ENCODE data around the gene MIGA1.
"Not testable (repeated sequence)": the region's sequence is repeated elsewhere in the genome, so short reads cannot be mapped to it uniquely, and the experiment has no call there.

MIGA1 gene

DNA sequence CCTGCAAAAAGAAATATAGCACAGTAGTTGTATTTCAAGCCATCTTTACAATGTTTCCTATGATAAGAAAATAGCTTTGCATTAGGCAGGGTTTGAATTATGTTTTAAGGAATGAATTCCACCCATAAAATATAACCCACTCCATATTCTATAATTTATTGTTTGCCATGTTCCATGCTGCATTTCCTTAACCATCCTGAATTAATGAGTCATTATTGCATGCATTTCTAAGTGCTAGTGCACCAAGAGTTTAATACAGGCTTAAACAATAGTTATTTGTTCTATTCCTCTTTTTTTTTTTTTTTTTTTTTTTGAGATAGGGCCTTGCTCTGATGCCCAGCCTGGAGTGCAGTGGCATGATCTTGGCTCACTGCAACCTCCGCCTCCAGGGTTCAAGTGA, 45.2 kb downstream of the MIGA1 start:
- H3K27ac Mint-ChIP-seq: no peak overlapping the region
- no peaks in the 10 kb centered on the region for H3K27me3 Mint-ChIP-seq
- CTCF ChIA-PET: interaction anchor here (1.2 kb wide), 1 partner anchor 9 kb away, joined by 4 read pairs; no protein-coding TSS in a partner anchor
- H3K4me3 Mint-ChIP-seq: no peak overlapping the region
- no peaks in the 10 kb centered on the region for H3K9me3 Mint-ChIP-seq
- DNase-seq: no peak
- H3K4me1 Mint-ChIP-seq: peaks cover 4% of the 10 kb centered on the region
- H3K36me3 Mint-ChIP-seq: peaks cover 20% of the 10 kb centered on the region

DNA sequence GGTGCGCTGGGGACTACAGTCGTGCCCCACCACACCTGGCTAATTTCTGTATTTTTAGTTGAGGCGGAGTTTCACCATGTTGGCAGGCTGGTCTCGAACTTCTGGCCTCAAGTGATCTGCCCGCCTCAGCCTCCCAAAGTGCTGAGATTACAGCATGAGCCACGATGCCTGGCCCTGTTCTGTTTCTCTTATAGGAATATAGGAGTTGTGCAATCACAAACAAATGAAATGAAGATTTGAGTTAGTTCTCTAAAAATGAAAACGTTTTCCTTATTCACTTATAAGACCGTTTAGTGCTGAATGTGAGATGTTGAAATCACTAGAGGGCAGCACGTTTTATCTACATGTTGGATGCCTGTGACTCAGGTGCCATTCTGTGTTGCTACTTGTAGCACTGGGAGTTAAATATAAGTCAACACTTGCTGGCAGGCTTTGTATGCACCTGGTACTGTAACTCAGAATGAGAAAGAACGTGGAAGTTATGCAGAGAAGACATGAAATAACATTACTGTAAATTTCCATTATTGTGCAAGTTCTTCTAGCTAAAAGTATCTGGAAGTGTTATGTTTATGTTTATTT, 45.8 kb downstream of the MIGA1 start:
- CTCF ChIA-PET: interaction anchor here (1.0 to 1.2 kb wide), 2 partner anchors 10 to 75 kb away, joined by 4 to 6 read pairs; no protein-coding TSS in a partner anchor
- H3K27ac Mint-ChIP-seq: no peak overlapping the region
- H3K9me3 Mint-ChIP-seq: no peaks in the 10 kb centered on the region
- DNase-seq: peak; percentile 27
- H3K27me3 Mint-ChIP-seq: no peaks in the 10 kb centered on the region
- peaks cover 18% of the 10 kb centered on the region for H3K36me3 Mint-ChIP-seq
- no peak overlapping the region for H3K4me3 Mint-ChIP-seq
- H3K4me1 Mint-ChIP-seq: peaks cover 4% of the 10 kb centered on the region

DNA sequence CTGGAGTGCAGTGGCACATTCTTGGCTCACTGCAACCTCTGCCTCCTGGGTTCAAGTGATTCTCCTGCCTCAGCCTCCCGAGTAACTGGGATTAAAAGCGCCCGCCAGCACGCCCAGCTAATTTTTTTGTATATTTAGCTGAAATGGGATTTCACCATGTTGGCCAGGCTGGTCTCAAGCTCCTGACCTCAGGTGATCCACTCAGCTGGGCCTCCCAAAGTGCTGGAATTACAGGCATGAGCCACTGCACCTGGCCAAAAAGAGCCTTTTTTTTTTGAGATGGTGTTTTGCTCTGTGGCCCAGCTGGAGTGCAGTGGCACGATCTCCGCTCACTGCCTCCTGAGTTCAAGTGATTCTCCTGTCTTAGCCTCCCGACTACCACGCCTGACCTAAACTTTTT, 47.4 kb downstream of the MIGA1 start:
- CTCF ChIA-PET: interaction anchor here (1.1 kb wide), 1 partner anchor 12 kb away, joined by 3 read pairs; no protein-coding TSS in a partner anchor
- not testable (repeated sequence) for DNase-seq, H3K9me3 Mint-ChIP-seq, H3K4me1 Mint-ChIP-seq, H3K4me3 Mint-ChIP-seq, H3K27ac Mint-ChIP-seq, H3K27me3 Mint-ChIP-seq
- peaks cover 13% of the 10 kb centered on the region for H3K36me3 Mint-ChIP-seq

DNA sequence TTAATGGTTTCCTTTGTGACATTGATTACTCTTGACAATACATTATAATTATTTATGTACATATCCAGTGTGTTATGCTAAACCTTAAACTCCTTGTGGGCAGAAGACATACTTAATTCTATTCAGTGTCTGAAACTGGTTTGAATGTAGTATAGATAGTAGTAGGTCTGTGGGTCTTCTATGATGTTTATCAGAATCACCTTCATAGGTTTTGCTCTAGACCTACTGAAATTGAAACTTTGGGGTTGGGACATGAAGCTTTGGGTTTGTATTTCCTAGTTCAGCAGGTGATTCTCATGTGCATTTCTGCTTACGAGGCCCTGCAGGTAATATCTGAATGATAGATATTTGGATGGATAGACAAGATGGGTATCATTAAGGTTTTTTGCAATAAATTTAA, 48.6 kb downstream of the MIGA1 start:
- CTCF ChIA-PET: interaction anchor here (1.3 kb wide), 1 partner anchor 286 kb away, joined by 5 read pairs; no protein-coding TSS in a partner anchor

DNA sequence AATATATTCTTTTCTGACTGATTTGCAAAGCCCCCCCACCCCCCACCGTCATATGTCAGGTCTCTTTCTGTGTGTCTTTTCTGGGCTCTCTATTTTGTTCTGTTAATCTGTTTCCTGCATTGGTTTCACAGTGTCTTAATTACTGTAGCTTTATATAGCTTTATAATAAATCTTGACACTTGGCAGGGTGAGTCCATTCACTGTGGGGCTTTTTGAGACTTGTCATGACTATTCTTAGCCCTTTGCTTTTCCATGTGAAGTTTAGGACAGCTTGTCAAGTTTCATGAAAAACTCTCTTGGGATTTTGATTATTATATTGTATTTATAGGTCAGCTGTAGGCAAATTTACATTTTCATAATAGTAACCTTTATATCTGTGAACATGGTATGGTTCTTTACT, 50.4 kb downstream of the MIGA1 start:
- no peak for DNase-seq
- Mint-ChIP-seq H3K4me1 (peaks cover 4% of the 10 kb centered on the region), H3K27ac (no peak overlapping the region), H3K36me3 (peaks cover 26% of the 10 kb centered on the region), H3K27me3 (no peaks in the 10 kb centered on the region), H3K4me3 (no peak overlapping the region), H3K9me3 (no peaks in the 10 kb centered on the region)
- CTCF ChIA-PET: no interaction called here

More for the DNA sequence above, 48.6 kb downstream of the MIGA1 start:
- H3K4me3 Mint-ChIP-seq: no peak overlapping the region
- peaks cover 20% of the 10 kb centered on the region for H3K36me3 Mint-ChIP-seq
- H3K27me3 Mint-ChIP-seq: no peaks in the 10 kb centered on the region
- DNase-seq: no peak
- H3K4me1 Mint-ChIP-seq: peaks cover 4% of the 10 kb centered on the region
- H3K27ac Mint-ChIP-seq: no peak overlapping the region
- no peaks in the 10 kb centered on the region for H3K9me3 Mint-ChIP-seq

DNA sequence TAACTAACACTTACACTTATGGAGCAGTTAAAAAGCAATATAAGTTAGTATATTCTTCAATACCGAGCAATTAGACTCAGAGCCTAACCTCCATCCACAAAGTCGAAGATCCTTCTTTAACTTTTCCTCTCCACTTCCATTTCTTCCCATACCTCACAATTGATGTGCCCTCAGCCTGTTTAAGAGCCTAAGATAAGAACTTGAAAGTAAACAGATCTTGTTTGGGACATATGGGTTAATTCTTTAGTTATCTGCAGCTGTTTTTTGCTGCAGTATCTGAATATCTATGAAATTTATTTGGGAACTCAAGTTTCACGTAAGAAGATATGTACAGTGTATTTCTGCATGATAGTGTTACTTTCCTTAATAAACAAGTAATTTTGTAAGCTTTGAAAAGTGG, 51.5 kb downstream of the MIGA1 start:
- peaks cover 4% of the 10 kb centered on the region for H3K4me1 Mint-ChIP-seq
- peaks cover 22% of the 10 kb centered on the region for H3K36me3 Mint-ChIP-seq
- H3K27ac Mint-ChIP-seq: no peak overlapping the region
- CTCF ChIA-PET: no interaction called here
- H3K27me3 Mint-ChIP-seq: no peaks in the 10 kb centered on the region
- H3K9me3 Mint-ChIP-seq: no peaks in the 10 kb centered on the region
- DNase-seq: no peak
- no peak overlapping the region for H3K4me3 Mint-ChIP-seq

DNA sequence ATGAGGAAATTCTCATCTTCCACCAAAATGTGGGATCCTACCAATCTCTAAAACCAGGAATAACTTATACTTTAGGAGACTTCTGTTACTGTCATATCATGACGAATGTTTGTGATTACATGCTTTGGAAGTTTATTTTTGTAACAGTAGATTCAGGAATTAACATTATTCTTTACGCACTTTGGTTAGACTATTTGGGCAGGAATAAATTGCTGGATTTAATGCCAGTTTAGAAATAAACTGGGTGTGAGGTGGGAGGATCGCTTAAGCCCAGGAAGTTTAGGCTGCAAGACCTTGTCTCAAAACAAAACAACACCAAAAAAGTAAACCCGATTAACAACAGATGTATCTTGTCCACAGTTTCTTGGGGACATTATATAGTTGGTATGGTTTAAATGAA, 52.1 kb downstream of the MIGA1 start:
- Mint-ChIP-seq H3K9me3 (no peaks in the 10 kb centered on the region), H3K27ac (no peak overlapping the region), H3K27me3 (no peaks in the 10 kb centered on the region), H3K4me1 (peaks cover 4% of the 10 kb centered on the region), H3K4me3 (no peak overlapping the region), H3K36me3 (peaks cover 23% of the 10 kb centered on the region)
- CTCF ChIA-PET: no interaction called here
- DNase-seq: no peak

DNA sequence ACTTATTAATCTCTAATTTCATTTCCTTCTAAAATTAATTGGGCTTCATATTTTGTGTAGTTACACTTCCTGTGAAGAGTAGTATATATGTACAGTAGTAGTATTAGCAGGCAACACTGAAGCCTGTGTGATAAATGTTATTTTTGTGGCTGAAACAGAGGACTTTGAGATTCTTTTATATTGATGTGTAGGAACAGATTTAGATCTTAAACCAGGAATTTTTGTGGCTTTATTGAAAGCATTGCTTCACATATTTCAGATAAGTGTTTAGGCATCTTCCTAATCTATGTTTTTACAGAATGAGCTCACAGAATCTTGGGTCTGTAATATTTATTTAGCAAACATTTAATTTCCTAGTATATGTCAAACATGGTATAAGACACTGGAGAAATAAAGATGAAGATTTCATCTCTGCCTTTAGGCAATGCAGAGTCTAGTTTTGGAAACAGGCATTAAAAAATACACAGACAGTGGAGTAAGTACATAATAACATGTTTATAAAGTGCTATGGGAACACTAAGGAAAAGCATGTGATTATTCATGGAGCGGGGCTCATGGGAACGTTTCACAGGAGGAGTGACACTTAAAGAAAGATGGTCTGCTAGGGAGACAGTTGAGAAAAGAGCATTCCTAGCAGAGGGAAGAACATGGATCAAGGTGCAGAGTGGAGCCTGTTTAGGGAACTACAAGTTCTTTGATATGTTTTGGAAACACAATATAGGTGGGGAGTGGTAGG, 52.7 kb downstream of the MIGA1 start:
- Mint-ChIP-seq H3K9me3 (no peaks in the 10 kb centered on the region), H3K27me3 (no peaks in the 10 kb centered on the region), H3K4me1 (peaks cover 4% of the 10 kb centered on the region), H3K27ac (no peak overlapping the region), H3K36me3 (peaks cover 21% of the 10 kb centered on the region), H3K4me3 (no peak overlapping the region)
- CTCF ChIA-PET: no interaction called here
- DNase-seq: no peak

DNA sequence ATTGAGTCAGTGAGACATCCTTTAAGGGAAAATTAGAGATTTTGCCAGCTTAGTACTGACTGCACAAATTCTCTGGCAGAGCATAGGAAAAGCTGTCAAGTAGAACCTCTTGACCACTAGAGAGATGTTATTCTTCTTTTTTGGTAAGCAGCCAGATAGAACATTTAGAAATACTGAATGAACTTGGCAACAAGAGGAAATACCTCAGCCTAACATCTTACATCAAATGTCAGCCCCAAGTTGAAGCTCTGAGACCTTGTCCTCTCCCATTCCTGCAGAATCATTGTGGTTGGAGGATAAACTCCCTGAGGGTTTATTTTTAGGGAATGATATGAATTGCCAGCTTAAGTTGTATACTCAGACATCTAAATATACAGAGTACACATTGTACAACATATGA, 53.5 kb downstream of the MIGA1 start:
- DNase-seq: no peak
- Mint-ChIP-seq H3K4me1 (peaks cover 3% of the 10 kb centered on the region), H3K27me3 (no peaks in the 10 kb centered on the region), H3K9me3 (no peaks in the 10 kb centered on the region), H3K27ac (no peak overlapping the region), H3K36me3 (peaks cover 20% of the 10 kb centered on the region), H3K4me3 (no peak overlapping the region)
- CTCF ChIA-PET: no interaction called here

DNA sequence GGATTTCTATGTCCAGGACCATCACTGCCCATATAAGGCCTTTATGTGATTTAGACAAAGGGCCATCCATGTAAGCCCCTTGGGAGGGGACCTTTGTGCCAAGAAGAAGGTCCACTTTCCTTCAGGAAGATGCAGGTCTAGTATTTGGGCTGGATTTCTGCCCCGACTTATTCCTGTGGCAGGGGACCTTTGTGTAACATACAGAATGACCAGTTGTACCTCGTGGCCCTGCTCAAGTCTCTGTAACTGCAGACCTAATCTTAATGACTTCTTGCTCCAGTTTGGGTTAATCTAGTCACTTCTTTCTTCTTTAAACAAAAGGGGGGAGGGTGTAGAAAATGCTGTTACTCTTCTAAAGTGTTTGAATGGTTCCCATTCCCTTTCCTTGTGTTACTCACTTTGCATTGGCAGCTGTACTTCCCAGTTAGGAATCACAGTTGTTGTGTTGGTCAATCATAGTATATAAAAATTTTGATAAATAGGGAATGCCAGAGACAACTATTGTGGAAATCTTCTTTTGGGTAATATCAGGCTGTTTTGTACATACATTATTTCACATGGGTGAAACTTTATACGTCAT, 54.2 kb downstream of the MIGA1 start:
- no peak for DNase-seq
- CTCF ChIA-PET: no interaction called here
- no peaks in the 10 kb centered on the region for H3K27me3 Mint-ChIP-seq
- no peak overlapping the region for H3K4me3 Mint-ChIP-seq
- H3K27ac Mint-ChIP-seq: no peak overlapping the region
- no peaks in the 10 kb centered on the region for H3K4me1 Mint-ChIP-seq
- no peaks in the 10 kb centered on the region for H3K9me3 Mint-ChIP-seq
- H3K36me3 Mint-ChIP-seq: peaks cover 17% of the 10 kb centered on the region

DNA sequence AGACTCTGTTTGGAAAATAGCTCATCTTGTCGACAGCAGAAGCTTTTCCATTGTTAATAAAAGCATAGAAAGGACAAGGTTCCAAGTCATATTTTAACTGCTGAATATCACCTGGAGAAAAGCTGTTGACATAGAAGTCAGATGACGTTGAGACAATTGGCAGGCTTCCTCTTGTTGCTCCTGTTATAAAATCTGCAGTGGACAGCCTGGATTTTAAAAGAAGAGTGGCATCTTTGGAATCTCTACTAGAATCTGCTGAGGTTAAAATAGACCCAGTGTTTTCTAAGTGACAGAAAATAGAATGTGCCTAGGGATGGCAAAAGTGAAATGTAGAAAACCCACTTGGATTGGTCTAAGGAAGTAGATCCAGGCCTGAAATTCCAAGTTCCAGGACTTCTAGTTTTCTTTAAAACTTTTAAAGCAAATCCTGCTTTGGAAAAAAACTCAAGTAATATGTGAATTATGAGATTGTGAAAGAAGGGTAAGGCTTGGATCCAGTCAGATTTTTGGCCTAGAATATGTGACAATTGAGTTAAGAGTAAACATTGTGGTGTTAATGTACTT, 55.4 kb downstream of the MIGA1 start:
- Mint-ChIP-seq H3K27ac (no peak overlapping the region), H3K36me3 (peaks cover 16% of the 10 kb centered on the region), H3K4me3 (no peak overlapping the region), H3K27me3 (no peaks in the 10 kb centered on the region), H3K9me3 (no peaks in the 10 kb centered on the region), H3K4me1 (no peaks in the 10 kb centered on the region)
- no peak for DNase-seq
- CTCF ChIA-PET: no interaction called here

DNA sequence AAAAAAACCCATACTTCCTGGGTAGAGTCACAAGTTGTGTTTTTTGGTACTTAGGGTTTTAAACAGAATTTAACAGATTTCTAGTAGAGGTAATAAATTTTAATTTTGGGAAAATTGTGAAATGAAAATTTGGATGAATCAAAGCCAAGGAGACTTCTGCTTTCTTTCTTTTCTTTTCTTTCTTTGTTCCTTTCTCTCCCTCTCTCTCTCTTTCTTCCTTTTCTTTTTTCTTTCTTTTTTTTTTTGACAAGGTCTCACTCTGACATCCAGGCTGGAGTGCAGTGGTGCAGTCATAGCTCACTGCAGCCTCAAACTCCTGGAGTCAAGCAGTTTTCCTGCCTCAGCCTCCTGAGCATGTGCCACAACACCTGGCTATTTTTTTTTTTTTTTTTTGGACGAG, 62.1 kb downstream of the MIGA1 start:
- Mint-ChIP-seq H3K27ac (no peak overlapping the region), H3K9me3 (no peaks in the 10 kb centered on the region), H3K4me3 (no peak overlapping the region), H3K4me1 (peaks cover 3% of the 10 kb centered on the region), H3K36me3 (peaks cover 13% of the 10 kb centered on the region), H3K27me3 (no peaks in the 10 kb centered on the region)
- CTCF ChIA-PET: no interaction called here
- DNase-seq: no peak

DNA sequence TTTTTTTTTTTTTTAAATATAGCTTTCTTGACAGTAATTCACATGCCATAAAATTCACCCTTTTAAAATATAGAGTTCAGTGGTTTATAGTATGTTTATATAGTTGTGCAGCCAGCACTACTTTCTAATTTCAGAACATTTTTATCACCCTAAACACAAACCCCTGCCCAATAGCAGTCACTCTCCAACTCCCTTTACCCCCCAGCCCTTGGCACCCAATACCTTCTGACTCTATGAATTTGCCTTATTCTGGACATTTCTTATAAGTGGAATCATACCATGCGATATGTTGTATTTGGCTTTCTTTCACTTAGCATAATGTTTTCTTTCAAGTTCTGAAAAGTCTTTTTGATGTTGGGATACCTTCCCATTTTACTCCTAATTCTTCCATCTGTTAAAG, 66.5 kb downstream of the MIGA1 start:
- DNase-seq: no peak
- Mint-ChIP-seq H3K27me3 (no peaks in the 10 kb centered on the region), H3K4me1 (peaks cover 3% of the 10 kb centered on the region), H3K9me3 (no peaks in the 10 kb centered on the region), H3K36me3 (peaks cover 13% of the 10 kb centered on the region), H3K27ac (no peak overlapping the region), H3K4me3 (no peak overlapping the region)
- CTCF ChIA-PET: no interaction called here

DNA sequence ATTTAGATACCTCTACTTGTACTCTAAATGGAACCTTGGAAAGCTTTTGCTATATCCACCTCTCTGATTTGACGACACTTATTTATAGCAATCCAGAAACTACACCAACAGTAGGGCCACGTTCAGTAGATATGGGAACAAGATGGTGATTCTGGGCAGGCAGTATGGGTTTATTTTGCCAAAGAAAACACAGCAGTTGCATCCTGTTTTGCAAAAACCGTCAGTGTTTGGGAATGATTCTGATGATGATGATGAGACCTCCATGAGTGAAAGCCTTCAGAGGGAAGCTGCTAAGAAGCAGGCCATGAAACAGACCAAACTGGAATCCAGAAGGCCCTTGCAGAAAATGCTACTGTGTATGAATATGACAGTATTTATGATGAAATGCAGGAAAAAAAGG, 67.5 kb downstream of the MIGA1 start:
- peaks cover 3% of the 10 kb centered on the region for H3K4me1 Mint-ChIP-seq
- CTCF ChIA-PET: no interaction called here
- no peaks in the 10 kb centered on the region for H3K27me3 Mint-ChIP-seq
- H3K36me3 Mint-ChIP-seq: peaks cover 13% of the 10 kb centered on the region
- H3K9me3 Mint-ChIP-seq: no peaks in the 10 kb centered on the region
- no peak overlapping the region for H3K4me3 Mint-ChIP-seq
- no peak overlapping the region for H3K27ac Mint-ChIP-seq
- no peak for DNase-seq

DNA sequence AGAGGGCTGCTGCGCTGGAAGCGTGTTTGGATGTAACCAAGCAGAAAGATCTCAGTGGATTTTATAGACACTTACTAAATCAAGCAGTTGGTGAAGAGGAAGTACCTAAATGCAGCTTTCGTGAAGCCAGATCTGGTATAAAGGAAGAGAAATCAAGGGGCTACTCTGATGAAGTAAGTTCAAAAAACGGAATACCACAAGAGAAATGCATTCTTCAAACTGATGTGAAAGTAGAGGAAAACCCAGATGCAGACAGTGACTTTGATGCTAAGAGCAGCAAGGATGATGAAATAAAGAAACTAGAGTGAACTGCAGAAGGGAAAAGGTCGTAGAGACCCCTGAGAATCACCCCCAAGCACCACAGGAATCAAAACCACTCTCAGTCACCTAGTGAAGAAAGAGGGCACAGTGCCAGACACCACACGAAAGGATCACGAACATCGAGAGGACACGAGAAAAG, 68.2 kb downstream of the MIGA1 start:
- CTCF ChIA-PET: no interaction called here
- Mint-ChIP-seq H3K9me3 (no peaks in the 10 kb centered on the region), H3K4me1 (peaks cover 3% of the 10 kb centered on the region), H3K27ac (no peak overlapping the region), H3K36me3 (peaks cover 13% of the 10 kb centered on the region), H3K27me3 (no peaks in the 10 kb centered on the region), H3K4me3 (no peak overlapping the region)
- DNase-seq: no peak
